ENCODE data around the gene PRKCA. TPM values are rescaled to one million over a fixed set of nuclear protein-coding genes. Genes with fewer than 3 reads are reported as not detected.

The PRKCA gene
- total RNA-seq, 4 donors from 2014 or later, result 3.9 to 12.1 (median 7.0) TPM

- no peak for TF ChIP-seq CTCF (IDR thresholded peaks at IDR 0.05; ENCODE audit: low read depth)
Observed at GRCh38 chr17:66277191-66277590, 25.2 kb upstream of the PRKCA start.

GRCh38 chr17:66281661-66282369, 20.6 kb upstream of the PRKCA start:
- no peak for TF ChIP-seq CTCF (IDR thresholded peaks at IDR 0.05; ENCODE audit: low read depth)

GRCh38 chr17:66283296-66283934, 19.0 kb upstream of the PRKCA start:
- no peak for TF ChIP-seq CTCF (IDR thresholded peaks at IDR 0.05; ENCODE audit: low read depth)

GRCh38 chr17:66283971-66284370, 18.4 kb upstream of the PRKCA start:
- TF ChIP-seq CTCF (IDR thresholded peaks at IDR 0.05; ENCODE audit: low read depth), result no peak

GRCh38 chr17:66285149-66285548, 17.3 kb upstream of the PRKCA start:
- TF ChIP-seq CTCF (IDR thresholded peaks at IDR 0.05; ENCODE audit: low read depth), result no peak

- no peak for TF ChIP-seq CTCF (IDR thresholded peaks at IDR 0.05; ENCODE audit: low read depth)
Observed at GRCh38 chr17:66287911-66288310, 14.5 kb upstream of the PRKCA start.

GRCh38 chr17:66290101-66290722, 12.2 kb upstream of the PRKCA start:
- no peak for TF ChIP-seq CTCF (IDR thresholded peaks at IDR 0.05; ENCODE audit: low read depth)
